B cell (primary cell): ENCODE results near the gene DDX10. TPM values are rescaled to one million over a fixed set of nuclear protein-coding genes. Genes with fewer than 3 reads are reported as not detected.

Source experiments
- ATAC-seq: fragments of 200-7000 bp; cut with Tn5 transposase; one replicate; pipeline ENCODE4 v1.10.0; 2021; ENCODE audit warnings: low read depth, mild to moderate bottlenecking, moderate number of reproducible peaks, moderate library complexity
- CTCF ChIA-PET: fragments of 350-600 bp; sonication (Branson Sonifier 250); formaldehyde crosslinking; loops from one replicate; lab custom pipeline; 2021; ENCODE audit warnings: antibody characterized with exemption, inconsistent platforms; lab: Charles Lee
- POLR2A ChIA-PET: fragments of 350-600 bp; sonication (Branson Sonifier 250); formaldehyde crosslinking; loops from one replicate; lab custom pipeline; 2021; ENCODE audit warnings: antibody characterized with exemption; lab: Charles Lee
- DNase-seq: peaks from one replicate; pipeline ENCODE4 v3.0.0; 2013
- H2AFZ ChIP-seq: 2 replicates; pipeline ENCODE4 v1.6.1; 2012; ENCODE audit warnings: mild to moderate bottlenecking, low read depth, low read length; ENCODE audit not compliant: insufficient read depth, poor library complexity, severe bottlenecking
- H3K27ac ChIP-seq, 2 donors: 1 replicate in 1 of 2; 2 replicates in 1 of 2; pipeline ENCODE4 v1.5.1; 2012 to 2013; ENCODE audit warnings: low read length in 2 of 2, mild to moderate bottlenecking in 2 of 2, moderate library complexity in 1 of 2
- H3K27me3 ChIP-seq, 4 experiments: fragments of 200-600 bp in 1 of 4; sonication (generic) in 1 of 4; replicated peaks in 1 of 4; 1 replicate in 2 of 4; 2 replicates in 2 of 4; pipeline versions ENCODE4 v1.6.1 to v1.7.0; 2013 to 2016; ENCODE audit warnings: low read length in 3 of 4, mild to moderate bottlenecking in 2 of 4, mixed read lengths in 1 of 4, moderate library complexity in 1 of 4; ENCODE audit not compliant: insufficient read depth in 4 of 4, control insufficient read depth in 3 of 4; ENCODE audit errors: control extremely low read depth in 1 of 4
- H3K36me3 ChIP-seq, 2 experiments: replicated peaks in 1 of 2; 1 replicate in 1 of 2; 2 replicates in 1 of 2; pipeline versions ENCODE4 v1.6.1 to v1.7.1; 2013; ENCODE audit warnings: low read length in 1 of 2; ENCODE audit not compliant: insufficient read depth in 2 of 2, control insufficient read depth in 1 of 2; ENCODE audit errors: control extremely low read depth in 1 of 2, extremely low read depth in 1 of 2
- H3K4me1 ChIP-seq, 2 donors: fragments of 200-600 bp in 1 of 2; sonication (generic) in 1 of 2; 1 replicate in 1 of 2; 2 replicates in 1 of 2; pipeline versions ENCODE4 v1.5.1 to v1.6.1; 2013 to 2017; ENCODE audit warnings: low read length in 2 of 2; ENCODE audit not compliant: control insufficient read depth in 2 of 2, insufficient read depth in 2 of 2
- H3K4me2 ChIP-seq: replicated peaks from 2 replicates; pipeline ENCODE3; 2012; ENCODE audit warnings: mild to moderate bottlenecking, low read depth, low read length; ENCODE audit not compliant: poor library complexity, severe bottlenecking
- H3K4me3 ChIP-seq, 5 experiments: fragments of 200-600 bp in 1 of 5; sonication (generic) in 1 of 5; 1 replicate in 3 of 5; 2 replicates in 2 of 5; pipeline versions ENCODE4 v1.5.1 to v1.7.0; 2011 to 2016; ENCODE audit warnings: low read length in 4 of 5, mild to moderate bottlenecking in 4 of 5, low read depth in 2 of 5, control low read depth in 1 of 5, moderate library complexity in 1 of 5; ENCODE audit not compliant: insufficient read depth in 1 of 5; ENCODE audit errors: control extremely low read depth in 1 of 5, extremely low read depth in 1 of 5
- H3K79me2 ChIP-seq: fragments of 200-600 bp; sonication (generic); one replicate; pipeline ENCODE4 v1.6.0; 2016; ENCODE audit warnings: low read length; ENCODE audit not compliant: control insufficient read depth, insufficient read depth
- H3K9ac ChIP-seq: fragments of 200-600 bp; sonication (generic); 2 replicates; pipeline ENCODE4 v1.6.1; 2017; ENCODE audit warnings: mild to moderate bottlenecking, low read length, moderate library complexity
- H3K9me3 ChIP-seq, 3 donors: one replicate each; pipeline versions ENCODE4 v1.6.1 to v1.7.1; 2013; ENCODE audit warnings: low read length in 2 of 3; ENCODE audit not compliant: control insufficient read depth in 2 of 3, insufficient read depth in 1 of 3; ENCODE audit errors: control extremely low read depth in 1 of 3
- H4K20me1 ChIP-seq: 2 replicates; pipeline ENCODE4 v1.6.0; 2012; ENCODE audit warnings: mild to moderate bottlenecking, low read length; ENCODE audit not compliant: insufficient read depth, control insufficient read depth, poor library complexity, severe bottlenecking
- H3K27ac Mint-ChIP-seq: one replicate; pipeline ENCODE4 v1.8.0; 2021; ENCODE audit warnings: mixed read lengths
- H3K27me3 Mint-ChIP-seq: one replicate; pipeline ENCODE4 v1.8.0; 2021; ENCODE audit warnings: mixed read lengths
- H3K4me1 Mint-ChIP-seq: one replicate; pipeline ENCODE4 v1.8.0; 2021; ENCODE audit warnings: mixed read lengths
- H3K4me3 Mint-ChIP-seq: one replicate; pipeline ENCODE4 v1.8.0; 2021; ENCODE audit warnings: mixed read lengths
- H3K9me3 Mint-ChIP-seq: one replicate; pipeline ENCODE4 v1.8.0; 2022; ENCODE audit warnings: mixed read lengths; ENCODE audit not compliant: insufficient read depth
- CTCF ChIP-seq: fragments of 200-600 bp; IDR thresholded peaks from one replicate; pipeline ENCODE4 v1.8.0; 2022; ENCODE audit warnings: antibody characterized with exemption, mild to moderate bottlenecking
- EZH2 ChIP-seq: IDR thresholded peaks from 2 replicates; pipeline ENCODE4 v1.6.1; 2012; ENCODE audit warnings: borderline replicate concordance, low read depth, mild to moderate bottlenecking, moderate library complexity, low read length; ENCODE audit not compliant: insufficient read depth, poor library complexity, severe bottlenecking
- WGBS: methylation state at CpG from one replicate; pipeline ENCODE4 v1.1.5; 2013; ENCODE audit warnings: missing lambda C conversion rate; ENCODE audit not compliant: insufficient coverage; 5-methylcytosine and 5-hydroxymethylcytosine counted together
- intact Hi-C: fragments of 100-400 bp; cut with micrococcal nuclease; formaldehyde crosslinking; loops from one replicate; pipeline ENCODE4 v1.10.0; 2022
- polyA plus RNA-seq: library from polyadenylated mRNA; depleted of rRNA; stranded (reverse); fragments of >200 nt; gene quantifications from 2 replicates; pipeline ENCODE4 v1.2.3, GENCODE V29; 2012
- total RNA-seq, 2 donors: library from RNA; stranded (reverse); fragments of 120-200 nt in 1 of 2; gene quantifications; 1 replicate in 1 of 2; 2 replicates in 1 of 2; pipeline versions ENCODE4 v1.2.3 to v1.2.4, GENCODE V29; 2013 to 2022

Gene DDX10
- total and polyA plus RNA-seq, 2 donors (not counting 1 experiment from before 2014, with no cell fraction given), result 15.6 to 30.6 TPM

- ChIA-PET POLR2A (no interaction called here), CTCF (no interaction called here)
- ATAC-seq, result no peak
- Mint-ChIP-seq H3K4me1 (no peaks in the 10 kb centered on the region), H3K27me3 (peaks cover 4% of the 10 kb centered on the region), H3K4me3 (no peak overlapping the region), H3K27ac (no peak overlapping the region), H3K9me3 (no peaks in the 10 kb centered on the region)
- H3K4me1 ChIP-seq, result no peaks in the 10 kb centered on the region
- no peak overlapping the region for H3K27ac ChIP-seq
- 21% methylated on average over 4 of the region's 4 CpGs for WGBS
- no peak overlapping the region for H3K4me2 ChIP-seq
- DNase-seq, result no peak
- no peaks in the 10 kb centered on the region for H3K9me3 ChIP-seq
- intact Hi-C loops, result no loop called here
- H2AFZ ChIP-seq, result no peak overlapping the region
- H3K9ac ChIP-seq, result no peak overlapping the region
- H3K4me3 ChIP-seq, result no peak overlapping the region
- no peaks in the 10 kb centered on the region for H3K79me2 ChIP-seq
- no peaks in the 10 kb centered on the region for H4K20me1 ChIP-seq
- H3K36me3 ChIP-seq, result no peaks in the 10 kb centered on the region
- TF ChIP-seq CTCF (no peak), EZH2 (no peak)
- H3K27me3 ChIP-seq, result no peaks in the 10 kb centered on the region
These were observed 296.2 kb downstream of the DDX10 start for GRCh38 chr11:108961095-108961494.

GRCh38 chr11:108963118-108963517 lies 298.2 kb downstream of the DDX10 start:
- no peak overlapping the region for H3K4me3 ChIP-seq
- H3K27me3 ChIP-seq, result no peaks in the 10 kb centered on the region
- ATAC-seq (no peak), DNase-seq (no peak)
- no peaks in the 10 kb centered on the region for H4K20me1 ChIP-seq
- no peak overlapping the region for H3K27ac ChIP-seq
- 80% methylated on average over 1 of the region's 4 CpGs for WGBS
- ChIA-PET CTCF (no interaction called here), POLR2A (no interaction called here)
- no peaks in the 10 kb centered on the region for H3K9me3 ChIP-seq
- H3K27me3 Mint-ChIP-seq, result peaks cover 4% of the 10 kb centered on the region
- no peaks in the 10 kb centered on the region for H3K4me1 Mint-ChIP-seq
- H3K36me3 ChIP-seq, result no peaks in the 10 kb centered on the region
- TF ChIP-seq CTCF, result no peak
- no peak for TF ChIP-seq EZH2
- no peak overlapping the region for H2AFZ ChIP-seq
- intact Hi-C loops, result no loop called here
- no peaks in the 10 kb centered on the region for H3K4me1 ChIP-seq
- no peak overlapping the region for H3K4me2 ChIP-seq
- H3K4me3 Mint-ChIP-seq, result no peak overlapping the region
- no peaks in the 10 kb centered on the region for H3K79me2 ChIP-seq
- H3K9ac ChIP-seq, result no peak overlapping the region
- H3K9me3 Mint-ChIP-seq, result no peaks in the 10 kb centered on the region
- H3K27ac Mint-ChIP-seq, result no peak overlapping the region
